GM12801 (cell line): Measurements from ENCODE around the gene ABR.

Source experiments
- TF ChIP-seq, protein P1 (sequence below): IDR thresholded peaks from one replicate; pipeline ENCODE4 v1.5.1; 2011; ENCODE audit warnings: control low read depth; ENCODE audit not compliant: insufficient read length; ENCODE audit errors: extremely low read depth

Gene ABR

DNA sequence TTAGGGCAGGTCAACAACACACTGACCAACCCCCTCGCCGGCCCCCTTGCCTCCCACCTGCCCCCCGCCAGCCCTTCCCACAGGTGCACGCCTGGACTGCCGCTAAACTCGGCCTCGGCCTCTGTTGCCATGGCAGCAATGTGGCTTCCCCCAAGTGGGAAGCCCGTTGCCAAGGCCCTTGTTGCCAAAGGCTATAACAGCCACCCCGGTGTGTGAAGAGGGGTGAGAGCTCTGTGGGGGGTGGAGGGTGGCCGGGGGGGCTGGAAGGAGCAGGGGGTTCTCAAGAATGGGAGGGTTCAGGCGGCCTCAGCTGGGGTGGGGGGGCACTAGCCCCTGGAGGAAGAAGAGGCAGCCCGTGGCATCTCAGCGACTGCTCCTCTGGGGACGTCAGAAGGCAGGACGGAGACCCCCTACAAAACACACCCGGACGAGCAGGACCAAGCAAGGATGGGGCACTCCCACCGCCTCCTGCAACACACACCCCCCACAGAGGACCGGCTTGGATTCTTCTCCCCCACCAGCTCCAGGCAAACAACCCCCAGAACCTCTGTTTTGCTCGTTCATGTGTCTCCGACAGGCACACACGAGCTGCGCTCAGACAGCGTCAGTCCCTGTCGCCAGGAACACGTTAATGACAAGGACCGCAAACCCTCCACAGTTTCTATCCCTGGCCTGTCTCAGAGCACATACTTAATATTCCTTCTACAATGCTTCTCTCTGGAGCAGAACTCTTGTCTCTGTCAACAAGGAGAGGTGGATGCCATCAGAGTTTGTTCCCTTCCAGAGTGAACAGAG lies 55.7 kb downstream of the ABR start:
- TF ChIP-seq, protein P1, sequence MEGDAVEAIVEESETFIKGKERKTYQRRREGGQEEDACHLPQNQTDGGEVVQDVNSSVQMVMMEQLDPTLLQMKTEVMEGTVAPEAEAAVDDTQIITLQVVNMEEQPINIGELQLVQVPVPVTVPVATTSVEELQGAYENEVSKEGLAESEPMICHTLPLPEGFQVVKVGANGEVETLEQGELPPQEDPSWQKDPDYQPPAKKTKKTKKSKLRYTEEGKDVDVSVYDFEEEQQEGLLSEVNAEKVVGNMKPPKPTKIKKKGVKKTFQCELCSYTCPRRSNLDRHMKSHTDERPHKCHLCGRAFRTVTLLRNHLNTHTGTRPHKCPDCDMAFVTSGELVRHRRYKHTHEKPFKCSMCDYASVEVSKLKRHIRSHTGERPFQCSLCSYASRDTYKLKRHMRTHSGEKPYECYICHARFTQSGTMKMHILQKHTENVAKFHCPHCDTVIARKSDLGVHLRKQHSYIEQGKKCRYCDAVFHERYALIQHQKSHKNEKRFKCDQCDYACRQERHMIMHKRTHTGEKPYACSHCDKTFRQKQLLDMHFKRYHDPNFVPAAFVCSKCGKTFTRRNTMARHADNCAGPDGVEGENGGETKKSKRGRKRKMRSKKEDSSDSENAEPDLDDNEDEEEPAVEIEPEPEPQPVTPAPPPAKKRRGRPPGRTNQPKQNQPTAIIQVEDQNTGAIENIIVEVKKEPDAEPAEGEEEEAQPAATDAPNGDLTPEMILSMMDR: no peak

DNA sequence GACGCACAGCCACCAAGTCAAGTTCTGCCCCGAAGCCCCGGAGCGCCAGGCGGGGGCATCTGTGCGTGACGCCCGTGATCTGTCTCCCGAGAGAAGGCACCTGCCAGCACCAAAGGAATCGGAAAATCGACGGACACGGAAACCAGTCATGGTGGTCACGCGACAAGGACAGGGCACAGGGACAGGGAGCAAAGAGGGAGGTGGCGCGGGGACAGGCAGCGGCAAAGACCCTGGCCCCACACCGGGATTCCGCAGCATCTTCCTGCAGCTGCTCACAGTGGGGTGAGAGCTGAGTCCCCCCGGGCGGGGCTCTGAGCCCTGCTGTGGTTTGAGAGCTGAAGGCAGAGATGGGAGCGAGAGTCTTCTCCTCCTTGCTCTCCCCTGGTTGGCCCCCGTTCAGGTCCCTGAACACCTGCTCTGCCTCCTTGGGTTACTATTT lies 56.4 kb downstream of the ABR start:
- TF ChIP-seq, protein P1: no peak

DNA sequence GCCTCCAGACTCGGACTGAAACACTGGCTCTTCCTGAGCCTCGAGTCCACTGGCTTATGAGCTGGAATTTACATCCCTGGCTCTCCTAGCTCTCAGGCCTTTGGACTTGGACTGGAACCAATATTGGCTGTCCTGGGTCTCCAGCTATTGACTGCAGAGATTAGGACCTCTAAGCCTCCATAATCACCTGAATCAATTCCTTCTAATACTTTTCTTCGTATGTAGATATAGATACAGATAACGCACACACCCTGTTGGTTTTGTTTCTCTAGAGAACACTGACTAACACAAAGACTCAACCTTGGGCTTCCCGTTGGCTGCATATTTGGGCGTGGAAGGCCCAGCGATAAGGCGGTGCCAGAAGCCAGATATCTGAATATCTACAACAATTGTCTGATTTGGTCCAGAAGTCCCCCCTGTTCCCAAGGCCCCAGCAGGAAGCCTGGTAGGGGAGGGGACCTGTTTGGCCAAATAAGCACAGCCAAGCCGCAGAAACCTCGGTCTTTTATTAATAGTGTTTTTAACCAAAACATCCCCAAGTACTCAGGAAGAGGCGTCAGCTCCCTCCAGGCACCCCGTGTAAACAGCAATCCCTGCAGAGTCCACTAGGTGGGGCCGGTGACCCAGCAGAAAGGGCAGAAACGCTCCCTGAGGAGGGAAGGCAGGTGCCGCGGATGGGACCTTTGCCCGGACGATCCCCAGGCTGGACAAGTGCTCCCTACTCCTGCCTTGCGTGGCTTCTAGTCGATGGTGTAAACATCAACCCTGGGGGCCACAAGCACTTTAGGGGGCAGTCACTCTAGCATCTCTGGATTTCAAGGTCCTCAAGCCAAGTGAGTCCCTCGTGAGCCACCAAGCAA lies 57.0 kb downstream of the ABR start:
- TF ChIP-seq, protein P1: no peak

DNA sequence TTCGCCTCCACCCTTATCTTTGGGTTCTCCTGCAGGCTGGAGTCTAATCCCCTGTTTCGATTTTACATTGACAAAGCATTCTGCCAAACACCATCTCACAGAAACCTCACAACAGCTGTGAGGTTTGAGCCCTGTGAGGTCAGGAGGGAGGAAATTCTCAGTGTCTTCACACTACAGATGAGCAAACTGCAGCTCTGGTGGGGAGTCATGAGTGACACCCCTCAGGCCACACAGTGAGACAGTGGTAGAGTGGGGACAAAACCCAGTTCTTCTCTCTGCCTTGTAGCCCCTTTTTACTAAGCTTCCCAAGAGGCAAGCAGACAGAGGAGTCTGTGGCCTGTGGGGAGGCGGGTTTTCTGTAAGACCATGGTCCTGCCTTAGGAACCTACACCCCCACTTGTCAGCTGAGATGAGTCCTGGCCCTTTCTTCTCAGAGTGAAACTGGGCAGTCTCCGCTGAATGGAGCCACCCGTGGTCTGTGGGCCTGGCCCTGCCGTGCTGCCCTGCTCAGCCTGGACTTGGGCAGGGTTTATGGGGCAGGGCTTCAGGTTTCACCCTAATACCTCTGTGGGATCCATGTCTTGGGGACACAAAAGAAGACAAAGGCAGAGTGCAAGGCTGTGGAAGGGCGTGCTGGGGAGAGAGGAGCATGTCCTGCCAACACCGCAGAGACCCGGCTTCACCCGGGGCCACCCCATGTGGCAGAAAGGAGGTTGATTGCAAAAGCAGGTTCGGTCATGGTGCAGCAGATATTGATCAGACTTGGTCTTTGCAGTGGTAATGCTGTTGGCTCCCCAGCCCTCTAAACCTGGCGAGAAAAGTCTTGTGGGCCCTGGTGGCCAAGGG lies 59.0 kb downstream of the ABR start:
- TF ChIP-seq, protein P1: no peak

DNA sequence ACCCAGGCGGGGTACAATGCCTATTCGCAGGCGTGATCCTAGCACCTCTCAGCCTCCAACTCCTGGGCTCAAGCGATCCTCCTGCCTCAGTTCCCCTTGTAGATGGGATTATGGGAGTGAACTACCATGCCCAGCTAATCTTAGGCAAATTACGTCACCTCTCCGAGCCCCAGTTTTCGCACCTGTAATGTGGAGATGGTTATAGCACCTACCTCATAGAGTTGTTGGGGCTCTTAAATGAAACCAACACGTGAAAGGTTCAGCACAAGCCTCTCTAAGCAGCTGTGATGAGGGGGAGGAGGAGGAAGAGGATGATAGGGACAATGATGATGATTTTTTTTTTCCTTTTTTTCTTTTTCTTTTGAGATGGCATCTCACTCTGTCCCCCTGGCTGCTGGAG lies 59.9 kb downstream of the ABR start:
- TF ChIP-seq, protein P1: no peak

DNA sequence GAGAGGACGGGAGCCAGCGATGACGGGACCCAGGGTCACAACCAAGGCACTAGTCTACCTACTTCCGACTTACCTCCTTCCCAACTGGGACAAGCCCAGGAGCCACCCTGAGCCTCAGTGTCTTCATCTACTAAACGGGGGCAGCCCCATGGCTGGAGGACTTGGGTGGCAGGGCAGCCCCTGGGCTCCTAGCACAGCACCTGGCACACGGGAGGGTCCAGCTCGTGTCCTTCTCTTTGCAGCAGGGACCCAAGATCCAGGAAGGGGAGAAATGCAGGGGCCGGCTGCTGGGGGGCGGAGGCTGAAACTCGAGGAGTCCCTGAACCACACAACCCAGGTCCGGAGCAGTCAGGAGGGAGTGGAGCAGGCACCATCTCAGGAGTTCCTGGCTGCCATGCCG lies 63.2 kb downstream of the ABR start:
- TF ChIP-seq, protein P1: no peak

DNA sequence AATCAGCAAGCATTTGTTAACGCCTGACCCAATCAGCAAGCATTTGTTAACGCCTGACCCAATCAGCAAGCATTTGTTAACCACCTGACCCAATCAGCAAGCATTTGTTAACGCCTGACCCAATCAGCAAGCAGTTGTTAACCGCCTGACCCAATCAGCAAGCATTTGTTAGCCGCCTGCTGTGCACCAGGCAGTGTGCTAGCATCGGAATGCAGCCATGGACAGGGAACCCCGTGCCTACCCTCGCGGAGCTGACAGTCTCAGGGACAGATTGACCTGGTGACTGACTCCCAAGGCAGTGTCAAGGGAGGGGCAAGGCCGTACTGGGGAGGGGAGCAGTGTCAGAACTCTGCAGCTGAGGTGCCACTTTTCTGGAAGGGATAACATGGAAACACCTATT lies 66.9 kb downstream of the ABR start:
- TF ChIP-seq, protein P1: no peak
